Right renal pelvis (tissue), 4 donors: ENCODE measurements around the gene MRPL23. TPM values are rescaled to one million over a fixed set of nuclear protein-coding genes. Genes with fewer than 3 reads are reported as not detected.

Experiments
- DNase-seq, 4 donors: peaks; one replicate each; pipeline ENCODE4 v3.0.0-alpha.2; 2013; ENCODE audit warnings: low read depth in 4 of 4, low spot score in 3 of 4, missing footprints in 1 of 4
- polyA plus RNA-seq, 4 donors: library from polyadenylated mRNA; unstranded; fragments of 120-200 nt; gene quantifications; one replicate each; pipeline ENCODE4 v1.2.1, GENCODE V29; 2013; ENCODE audit not compliant: insufficient read length in 4 of 4

MRPL23 gene
- polyA plus RNA-seq, 4 donors = 49.5 to 76.5 (median 54.2) TPM

GRCh38 chr11:1920909-1921573 lies 26.1 kb upstream of the MRPL23 start:
- no peak for DNase-seq

GRCh38 chr11:1921574-1922141 lies 25.5 kb upstream of the MRPL23 start:
- DNase-seq = no peak

- no peak for DNase-seq
Measured at GRCh38 chr11:1922481-1923081, 24.6 kb upstream of the MRPL23 start.

DNA sequence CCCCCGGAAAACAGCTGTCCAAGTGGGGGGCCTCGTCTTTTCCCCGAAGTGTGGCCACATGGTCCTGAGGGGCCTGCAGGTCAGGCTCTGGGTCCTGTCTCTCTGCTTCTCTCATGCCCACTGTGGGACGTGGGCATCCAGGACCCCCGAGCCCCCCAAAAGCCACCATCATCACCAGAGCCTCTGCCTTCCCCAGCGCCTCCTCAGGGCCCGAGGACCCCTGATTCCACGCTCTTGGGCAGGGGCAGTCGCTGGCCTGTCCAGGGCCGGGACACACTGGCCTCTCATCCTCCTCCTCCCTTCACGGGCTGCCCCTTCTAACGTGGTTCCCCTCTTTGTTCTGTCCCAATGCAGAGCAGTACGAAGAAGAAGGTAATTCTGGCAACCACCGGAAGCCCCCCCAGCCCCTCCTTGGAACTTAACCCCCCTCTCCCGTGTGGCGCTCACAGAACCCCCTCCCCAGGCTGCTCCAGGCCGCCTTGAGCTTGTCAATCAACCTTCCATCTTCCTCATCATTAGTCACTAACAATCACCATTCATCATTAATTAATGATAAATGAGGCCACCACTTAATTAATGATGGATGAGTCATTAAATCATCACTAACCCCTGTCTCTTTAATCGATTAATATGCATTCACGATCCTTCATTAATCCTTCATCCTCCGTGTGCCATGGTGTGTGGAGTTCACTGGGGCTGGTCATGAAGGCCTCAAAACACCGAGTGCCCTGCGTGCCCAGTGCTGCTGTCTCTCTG lies 23.8 kb upstream of the MRPL23 start:
- DNase-seq = no peak

GRCh38 chr11:1924181-1924580 lies 23.0 kb upstream of the MRPL23 start:
- DNase-seq = no peak

DNA sequence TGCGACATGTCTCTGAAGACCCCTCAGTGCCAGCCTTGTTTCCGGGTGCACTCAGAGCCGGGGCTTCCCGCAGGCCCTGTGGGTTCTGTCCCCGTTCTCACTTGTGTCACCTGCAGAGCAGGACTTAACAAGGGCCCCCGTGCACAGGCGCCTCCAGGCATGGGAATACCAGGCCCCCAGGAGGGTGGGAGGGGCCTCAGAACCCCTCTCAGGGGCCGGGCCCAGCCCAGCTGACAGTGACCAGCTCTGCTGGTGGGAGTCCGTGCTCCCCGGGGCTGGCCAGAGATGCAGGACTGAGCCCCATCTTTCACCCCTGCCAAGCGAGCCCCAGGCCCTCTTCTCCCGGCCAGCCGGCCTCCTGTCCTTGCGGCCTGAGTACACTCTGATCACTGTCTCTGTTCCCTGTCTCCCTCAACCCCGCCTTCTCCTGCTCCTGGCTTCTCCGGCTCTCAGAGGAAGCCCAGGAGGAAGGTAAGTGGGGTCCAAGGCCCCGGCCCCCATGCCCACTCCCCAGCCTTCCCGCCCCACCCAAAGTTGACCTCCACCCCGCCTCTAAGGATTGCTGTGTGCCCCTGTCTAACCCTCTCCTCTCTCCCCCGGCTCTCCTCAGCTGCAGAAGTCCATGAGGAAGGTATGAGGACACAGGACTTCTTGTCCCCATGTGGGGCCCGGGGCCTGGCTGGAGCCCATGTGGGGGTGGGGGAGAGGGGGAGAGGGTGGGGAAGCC lies 22.3 kb upstream of the MRPL23 start:
- DNase-seq = no peak

DNA sequence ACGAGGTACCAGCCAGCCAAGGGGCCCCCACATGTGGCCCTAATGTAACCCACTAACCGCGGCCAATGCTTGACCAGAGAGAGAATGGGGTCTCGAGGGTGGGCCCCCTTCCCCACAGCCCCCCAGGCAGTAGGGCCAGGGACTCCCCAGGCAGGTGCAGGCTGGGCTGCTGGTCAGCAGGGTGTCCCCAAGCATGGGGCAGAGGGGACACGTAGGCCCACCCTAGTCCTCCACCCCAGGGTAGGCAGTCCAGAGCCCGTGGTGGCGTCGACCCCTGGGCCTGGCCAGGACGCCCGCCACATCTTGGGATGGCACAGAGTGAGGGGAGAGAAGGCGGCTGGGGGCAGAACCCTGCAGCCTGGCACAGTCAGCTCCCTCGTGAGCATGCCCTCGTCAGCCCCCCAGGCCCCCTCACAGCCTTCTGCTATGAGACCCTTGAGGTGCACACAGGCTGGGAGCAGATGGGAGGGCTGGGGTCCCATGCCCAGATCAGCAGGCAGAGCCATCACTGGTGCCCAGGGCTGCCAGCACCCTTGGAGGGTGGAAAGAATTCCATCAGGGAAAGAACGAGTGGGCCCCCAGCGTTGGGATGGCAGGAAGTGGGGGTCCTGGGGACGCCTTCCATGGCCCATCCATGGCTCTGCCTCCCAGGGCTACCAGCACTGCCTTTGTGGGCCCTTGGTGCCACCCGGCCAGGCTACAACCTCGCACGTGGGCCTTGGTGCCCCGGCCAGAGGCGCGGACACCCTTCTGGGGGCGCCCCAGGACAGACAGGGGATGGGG lies 21.6 kb upstream of the MRPL23 start:
- DNase-seq = no peak

GRCh38 chr11:1926156-1927025 lies 20.7 kb upstream of the MRPL23 start:
- no peak for DNase-seq

GRCh38 chr11:1927026-1927847 lies 19.9 kb upstream of the MRPL23 start:
- DNase-seq = no peak

DNA sequence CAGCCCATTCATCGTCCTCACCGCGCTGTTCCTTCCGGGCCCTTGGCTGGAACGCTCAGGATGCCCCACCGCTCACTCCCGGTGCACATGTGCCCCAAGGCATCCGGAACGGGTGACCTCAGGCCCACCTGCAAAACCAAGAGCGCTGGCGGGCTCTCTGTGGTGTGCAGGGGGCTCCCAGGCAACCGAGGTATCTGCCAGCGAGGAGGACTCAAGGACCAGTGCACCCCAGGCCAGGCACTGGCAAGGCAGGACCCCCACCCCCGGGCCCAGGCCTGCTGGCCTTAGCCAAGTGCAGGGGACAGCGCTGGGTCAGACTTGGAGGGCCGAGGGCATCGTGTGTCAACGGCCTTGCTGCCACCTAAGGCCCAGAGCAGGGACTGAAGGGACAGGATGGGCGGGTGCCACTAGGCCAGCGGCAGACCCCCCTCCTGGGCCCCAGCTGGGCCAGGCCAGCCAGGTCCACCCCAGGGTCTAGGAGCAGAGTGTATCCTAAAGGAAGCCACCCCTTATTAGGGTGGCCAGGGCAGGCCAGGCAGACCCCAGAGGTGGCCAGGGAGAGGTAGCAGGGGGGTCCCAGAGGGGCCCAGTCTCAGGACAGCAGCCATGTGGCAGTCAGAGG lies 19.2 kb upstream of the MRPL23 start:
- DNase-seq = no peak

DNA sequence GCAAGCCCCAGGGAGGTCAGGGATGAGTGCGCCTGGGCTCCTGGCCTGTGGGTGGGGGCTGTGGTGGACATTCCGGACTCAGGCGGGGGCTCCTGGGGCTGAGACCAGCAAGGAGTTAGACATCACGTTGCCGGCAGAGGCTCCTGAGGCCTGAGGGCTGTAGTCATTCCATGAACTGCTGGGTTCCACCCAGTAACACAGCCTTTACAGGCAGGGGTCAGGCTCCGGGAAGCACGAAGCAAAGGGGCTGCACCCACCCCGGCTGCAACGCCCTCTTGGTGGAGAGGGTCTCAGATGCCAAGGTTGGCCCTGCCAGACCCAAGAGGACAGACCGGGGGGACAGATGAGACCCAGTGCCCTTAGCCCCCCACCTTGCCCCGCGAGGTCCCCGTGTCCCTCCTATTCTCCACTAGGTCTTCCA lies 18.7 kb upstream of the MRPL23 start:
- DNase-seq = no peak

GRCh38 chr11:1928891-1929541 lies 18.1 kb upstream of the MRPL23 start:
- no peak for DNase-seq

GRCh38 chr11:1929621-1930461 lies 17.3 kb upstream of the MRPL23 start:
- DNase-seq = no peak

- DNase-seq = no peak
Measured at GRCh38 chr11:1930462-1930830, 16.7 kb upstream of the MRPL23 start.

DNA sequence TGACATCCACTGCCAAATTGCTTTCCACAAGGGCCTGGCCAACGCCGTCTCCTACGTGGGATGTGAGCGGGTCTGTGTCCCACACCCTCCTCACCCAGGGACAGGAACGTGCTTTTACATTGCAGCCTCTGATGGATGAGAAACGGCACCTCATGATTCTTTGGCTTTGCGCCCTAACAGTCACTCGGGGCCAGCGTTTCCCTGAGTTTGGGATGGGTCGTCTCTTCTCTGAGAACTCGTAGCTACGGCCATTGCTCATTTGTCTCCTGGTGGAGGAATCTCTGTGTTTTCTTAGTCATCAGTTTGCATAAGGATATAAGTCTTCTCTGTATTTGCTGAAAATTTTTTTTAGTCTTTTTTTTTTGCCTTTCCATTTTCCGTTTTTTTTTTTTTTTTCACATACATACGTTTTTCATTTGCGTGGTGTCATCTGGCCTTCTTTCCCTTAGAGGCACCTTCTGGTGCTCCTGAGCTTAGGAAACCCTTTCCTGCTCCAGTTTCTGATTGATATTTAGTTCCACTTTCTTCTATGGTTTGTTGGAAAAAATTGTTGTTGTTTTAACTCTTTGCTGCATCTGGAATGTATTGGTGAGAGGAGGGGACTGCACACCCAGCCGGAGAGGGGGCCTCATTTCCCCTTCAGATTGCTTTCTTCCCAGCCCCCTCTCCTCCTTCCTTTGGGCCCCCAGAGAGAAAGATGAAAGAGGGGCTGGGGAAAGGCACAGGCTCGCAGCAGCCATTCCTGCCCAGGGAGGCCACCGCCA lies 15.6 kb upstream of the MRPL23 start:
- DNase-seq = no peak

DNA sequence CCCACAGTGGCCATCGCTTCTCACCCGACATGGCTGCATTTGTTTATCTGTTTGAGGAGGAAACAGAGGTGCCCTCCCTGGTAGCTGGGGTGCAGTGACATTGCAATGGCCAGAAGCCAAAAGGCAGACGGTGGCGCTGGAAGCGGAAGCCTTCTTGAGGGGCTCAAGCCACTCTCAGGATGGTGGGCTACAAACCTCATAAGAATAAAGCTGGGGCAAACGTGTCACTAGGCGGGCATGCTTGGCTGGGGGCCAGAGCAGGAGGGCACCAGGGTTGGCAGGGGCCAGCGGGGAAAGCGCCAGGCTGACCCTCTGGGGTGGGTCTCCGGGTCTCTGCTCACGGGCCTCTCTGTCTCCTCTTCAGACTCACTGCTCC lies 15.0 kb upstream of the MRPL23 start:
- no peak for DNase-seq
